CMK (cell line): ENCODE data around the gene LCA5.
"Not testable (repeated sequence)": the region's sequence is repeated elsewhere in the genome, so short reads cannot be mapped to it uniquely, and the experiment has no call there.

Experiments
- DNase-seq: peaks from one replicate; pipeline ENCODE4 v3.0.0-alpha.2; 2010; ENCODE audit warnings: low read depth

Gene LCA5

DNA sequence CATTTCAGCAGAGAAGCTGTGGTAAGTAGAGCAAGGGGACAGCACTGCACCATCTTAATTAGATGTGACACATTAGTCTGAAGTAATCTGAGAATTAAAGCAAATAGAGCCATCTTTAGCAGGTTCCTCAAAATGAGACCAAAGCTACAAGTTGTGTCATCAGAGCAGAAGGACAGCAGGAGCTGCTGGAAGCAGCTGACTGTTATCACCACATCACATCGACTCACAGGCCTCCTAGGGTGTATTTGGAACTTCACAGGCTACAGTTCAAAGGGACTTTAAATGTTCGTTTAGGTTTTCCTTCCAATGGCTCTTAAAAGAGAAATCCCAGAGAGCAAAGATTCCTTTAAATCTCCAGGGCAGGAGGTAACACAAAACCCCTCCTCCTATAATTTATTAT, 69.5 kb downstream of the LCA5 start:
- DNase-seq: no peak

DNA sequence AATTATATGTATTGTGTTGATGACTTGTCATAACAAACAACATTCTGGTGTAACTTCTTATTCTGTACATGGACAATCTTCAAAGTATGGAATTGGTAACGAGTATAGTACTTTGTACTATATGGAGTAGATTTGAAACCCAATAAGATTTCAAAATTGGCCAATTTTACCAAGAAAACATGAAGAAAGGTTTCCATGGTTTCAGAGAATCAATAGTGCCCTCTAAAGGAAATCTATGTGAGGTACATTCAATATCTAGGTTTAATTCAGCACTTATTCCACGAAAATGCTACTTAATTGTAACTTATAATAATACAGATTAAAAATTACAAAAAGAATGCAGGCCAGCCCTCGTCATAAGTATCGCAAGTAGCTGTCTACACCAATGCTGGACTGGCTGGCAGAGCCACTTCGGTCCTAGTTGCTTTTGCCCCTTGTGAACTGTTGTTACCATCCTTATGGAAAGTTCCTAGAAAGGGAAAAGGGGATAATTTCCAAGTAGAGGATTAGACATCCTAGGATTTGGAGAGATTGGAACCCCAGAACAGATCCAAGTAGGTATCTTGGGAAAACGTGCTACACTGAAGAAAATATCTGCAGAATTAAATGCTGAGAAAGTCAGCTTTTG, 70.9 kb downstream of the LCA5 start:
- DNase-seq: no peak

DNA sequence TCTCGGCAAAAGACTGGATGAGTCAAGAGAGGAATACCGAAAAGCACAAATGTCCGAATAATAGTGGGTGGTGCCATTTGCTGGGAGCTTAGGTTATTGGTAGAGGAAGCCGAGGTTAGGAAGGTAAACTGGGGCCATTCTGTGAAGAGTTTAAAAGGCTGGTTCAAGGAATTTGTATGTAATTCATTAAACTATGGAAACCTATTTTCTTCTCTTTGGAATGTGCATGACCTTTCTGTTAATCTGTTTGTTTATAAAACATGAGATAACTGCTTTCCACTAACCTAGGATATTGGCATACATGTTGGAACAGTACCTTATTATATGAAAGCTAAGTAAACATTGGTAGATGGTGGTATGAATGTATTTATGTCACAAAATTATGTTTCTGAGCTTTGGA, 71.8 kb downstream of the LCA5 start:
- DNase-seq: no peak

DNA sequence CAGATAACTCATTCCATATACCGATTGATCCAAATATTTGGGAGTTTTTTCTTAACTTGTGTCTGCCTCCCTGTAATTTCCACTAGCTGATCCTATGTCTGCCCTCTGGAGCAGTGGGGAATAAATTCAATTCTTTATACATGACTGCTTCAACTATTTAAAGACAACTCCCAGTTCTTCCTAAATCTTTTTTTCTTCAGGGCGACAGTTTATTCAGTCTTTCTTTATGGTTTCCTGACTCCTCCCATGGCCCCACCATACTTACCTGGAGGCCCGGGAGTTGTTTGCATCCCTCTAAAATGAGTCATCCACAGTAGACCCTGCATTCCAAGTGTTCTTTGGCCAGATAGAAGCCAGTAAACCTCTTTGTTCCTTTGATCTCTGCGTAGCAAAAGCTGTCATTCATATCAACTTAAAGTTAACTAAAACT, 73.6 kb downstream of the LCA5 start:
- no peak for DNase-seq

DNA sequence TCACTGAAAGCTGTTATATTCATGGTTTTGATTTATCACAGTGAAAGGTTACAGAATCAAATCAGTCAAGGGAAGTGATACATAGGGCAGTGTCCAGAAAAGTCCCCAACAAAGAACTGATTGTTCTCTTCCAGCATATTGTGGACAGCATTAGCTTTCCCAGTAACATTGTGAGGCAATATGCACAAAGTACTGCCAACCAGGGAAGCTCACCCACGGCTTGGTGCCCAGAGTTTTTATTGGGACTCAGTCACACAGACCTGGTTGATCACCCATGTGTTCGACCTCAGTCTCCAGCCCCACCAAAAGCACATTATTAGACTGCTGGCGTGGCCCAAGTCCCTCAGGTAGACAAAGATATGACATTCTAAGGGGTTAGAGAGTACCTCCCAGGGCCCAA, 76.0 kb downstream of the LCA5 start:
- no peak for DNase-seq

DNA sequence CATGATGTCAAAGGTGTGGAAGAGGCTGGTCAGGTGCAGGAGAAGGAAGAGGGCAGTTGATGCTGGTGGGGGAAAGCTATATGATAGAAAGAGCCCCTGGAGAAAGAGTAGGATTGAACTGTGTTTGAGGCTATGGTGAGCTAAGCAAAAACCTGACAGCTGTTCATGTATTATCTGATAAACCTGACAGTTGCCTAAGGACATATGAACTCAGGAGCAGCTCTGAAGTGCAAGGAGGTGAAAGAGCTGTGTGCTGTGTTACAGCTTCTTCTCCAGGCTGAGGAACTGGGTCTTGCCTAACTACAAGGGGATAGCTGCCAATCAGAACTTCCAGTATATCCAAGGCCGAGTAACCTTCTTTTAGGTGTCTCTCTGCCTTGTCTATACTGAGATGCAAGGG, 81.8 kb downstream of the LCA5 start:
- no peak for DNase-seq

DNA sequence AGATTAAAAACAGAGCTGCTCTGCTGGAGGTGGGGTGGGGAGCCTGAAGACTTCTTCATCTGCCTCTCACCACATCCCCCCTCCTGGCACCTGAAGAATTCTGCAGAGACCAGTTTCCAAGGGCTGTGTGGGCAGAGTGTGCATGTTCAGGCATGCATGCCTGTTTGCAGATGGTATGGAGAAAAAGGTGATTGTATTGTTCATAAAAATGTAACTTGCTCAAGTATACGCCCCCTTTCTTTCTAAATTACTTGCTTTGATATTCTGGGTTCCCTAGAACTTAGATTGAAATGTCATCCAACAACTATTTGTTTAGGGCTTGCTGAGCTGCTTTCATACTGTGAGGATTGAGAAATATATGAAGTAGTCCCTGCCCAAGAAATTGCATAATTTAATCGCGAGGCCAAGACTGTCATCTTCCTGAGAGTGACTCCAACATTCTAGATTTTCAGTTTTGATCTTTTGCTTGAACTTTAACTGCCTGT, 83.6 kb downstream of the LCA5 start:
- no peak for DNase-seq

DNA sequence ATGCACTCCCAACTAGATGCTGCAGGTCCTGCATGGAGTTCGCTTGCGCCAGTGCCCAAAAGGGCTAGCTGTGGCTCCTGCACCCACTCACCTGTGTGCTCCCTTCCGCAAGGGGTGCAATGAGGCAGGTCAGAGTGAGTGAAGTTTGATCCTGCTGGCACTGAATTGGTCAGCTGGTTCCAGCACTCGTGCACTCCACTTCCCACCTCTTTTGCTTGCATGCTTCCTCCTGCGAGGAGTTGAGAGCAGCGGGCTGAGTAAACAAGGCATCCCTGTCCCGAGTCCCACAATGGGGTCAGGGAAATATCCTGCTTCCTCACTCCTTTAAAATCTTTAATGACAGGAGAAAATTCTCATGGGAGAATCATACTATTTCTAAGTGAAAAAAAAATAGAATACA, 86.2 kb downstream of the LCA5 start:
- DNase-seq: no peak

DNA sequence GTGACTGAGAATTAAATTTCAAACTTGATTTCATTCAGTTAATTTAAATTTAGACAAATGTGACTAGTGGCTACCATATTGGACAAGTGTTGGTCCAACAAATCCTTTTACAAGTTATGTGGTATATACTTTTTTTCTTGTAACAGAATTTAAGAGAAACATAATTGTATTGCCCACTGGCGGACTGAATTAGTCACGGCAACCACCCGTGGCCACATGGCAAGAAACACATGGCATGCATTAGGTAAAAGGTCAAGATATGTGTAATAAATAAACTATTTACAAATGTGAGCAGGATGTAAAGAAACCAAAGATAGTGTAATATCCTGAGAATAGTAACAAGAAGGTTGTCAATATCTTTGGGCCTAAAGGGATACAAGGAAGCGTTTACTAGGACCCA, 91.2 kb downstream of the LCA5 start:
- DNase-seq: no peak

DNA sequence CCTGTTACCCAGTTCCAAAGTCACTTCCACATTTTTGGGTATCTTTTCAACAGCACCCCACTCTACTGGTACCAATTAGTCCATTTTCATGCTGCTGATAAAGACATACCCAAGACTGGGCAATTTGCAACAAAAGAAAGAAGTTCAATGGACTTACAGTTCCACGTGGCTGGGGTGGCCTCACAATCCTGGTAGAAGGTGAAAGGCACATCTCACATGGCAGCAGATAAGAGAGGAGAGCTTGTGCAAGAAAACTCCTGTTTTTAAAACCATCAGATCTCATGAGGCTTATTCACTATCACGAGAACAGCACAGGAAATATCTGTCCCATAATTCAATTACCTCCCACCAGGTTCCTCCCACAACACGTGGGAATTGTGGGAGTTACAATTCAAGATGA, 93.4 kb downstream of the LCA5 start:
- DNase-seq: not testable (repeated sequence)

DNA sequence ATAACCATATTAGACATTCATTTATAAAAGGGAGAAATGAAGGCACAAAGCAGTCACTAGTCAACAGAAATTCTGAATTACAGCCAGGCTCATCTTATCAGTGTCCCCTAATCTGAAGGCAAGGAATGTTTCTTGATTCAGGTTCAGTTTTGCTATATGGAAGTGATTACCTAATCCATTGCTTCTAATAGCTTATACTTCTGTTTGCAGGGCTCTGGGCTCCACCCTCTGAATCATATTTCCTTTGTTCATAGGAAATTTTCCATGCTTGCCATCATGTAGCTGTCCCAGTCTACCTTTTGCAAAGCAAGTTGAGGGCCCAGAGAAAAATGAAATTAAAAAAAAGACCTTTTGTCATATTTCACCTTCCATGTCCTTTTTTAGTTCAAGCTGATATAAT, 96.0 kb downstream of the LCA5 start:
- no peak for DNase-seq

DNA sequence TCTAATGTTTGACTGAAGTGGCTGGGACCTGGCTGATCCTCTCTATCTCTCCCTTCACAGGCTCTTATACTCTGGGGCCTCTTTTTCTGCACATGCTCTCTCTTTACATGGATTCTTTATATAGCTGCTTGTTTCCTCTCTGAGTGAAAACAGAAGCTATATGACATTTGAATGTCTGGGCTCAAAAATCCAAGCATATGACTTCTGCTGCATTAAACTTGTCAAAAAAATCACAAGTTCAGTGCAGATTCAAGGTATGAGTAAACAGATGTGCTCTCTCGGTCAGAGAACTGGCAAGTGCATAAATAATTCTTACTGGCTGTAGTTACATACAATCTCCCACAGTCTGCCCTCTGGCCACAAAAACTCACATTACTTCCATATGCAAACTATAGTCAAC, 96.6 kb downstream of the LCA5 start:
- no peak for DNase-seq

DNA sequence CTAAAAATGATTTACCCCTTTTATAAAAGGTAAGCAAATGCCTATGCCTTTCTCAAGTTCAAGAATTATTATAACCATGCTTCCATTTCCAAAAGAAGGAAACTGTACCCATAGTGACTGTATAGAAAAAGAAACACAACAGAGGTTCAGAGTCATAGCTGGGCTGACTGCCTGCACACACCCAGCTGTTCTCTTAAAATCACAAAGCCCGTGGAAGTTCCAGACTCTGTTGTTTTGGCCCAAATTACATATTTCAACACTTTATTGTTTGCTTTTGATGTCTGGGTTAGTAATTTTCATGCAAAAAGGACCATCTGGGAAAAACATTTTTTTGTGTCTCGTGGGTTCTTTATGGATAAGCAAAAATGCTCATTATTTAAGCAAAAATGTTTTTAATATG, 99.2 kb downstream of the LCA5 start:
- no peak for DNase-seq

DNA sequence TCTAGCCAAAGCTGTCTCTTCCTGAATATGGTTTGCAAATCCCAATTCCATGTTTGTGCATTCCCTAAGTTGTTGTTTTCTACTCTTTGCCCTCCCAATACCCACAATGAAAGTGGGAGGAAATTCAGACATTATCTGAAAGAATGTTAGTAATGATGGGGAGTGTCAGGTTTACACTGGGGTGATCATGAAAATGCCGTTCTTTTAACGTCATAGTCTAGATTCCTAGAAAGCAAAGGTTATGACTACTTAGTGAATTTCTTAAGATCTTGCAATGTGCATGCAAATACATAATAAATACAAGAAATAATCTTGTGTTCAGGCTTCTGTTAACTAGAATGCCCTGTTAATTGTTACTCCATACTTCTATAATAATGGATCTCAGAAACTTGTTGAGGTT, 101.0 kb downstream of the LCA5 start:
- DNase-seq: no peak

DNA sequence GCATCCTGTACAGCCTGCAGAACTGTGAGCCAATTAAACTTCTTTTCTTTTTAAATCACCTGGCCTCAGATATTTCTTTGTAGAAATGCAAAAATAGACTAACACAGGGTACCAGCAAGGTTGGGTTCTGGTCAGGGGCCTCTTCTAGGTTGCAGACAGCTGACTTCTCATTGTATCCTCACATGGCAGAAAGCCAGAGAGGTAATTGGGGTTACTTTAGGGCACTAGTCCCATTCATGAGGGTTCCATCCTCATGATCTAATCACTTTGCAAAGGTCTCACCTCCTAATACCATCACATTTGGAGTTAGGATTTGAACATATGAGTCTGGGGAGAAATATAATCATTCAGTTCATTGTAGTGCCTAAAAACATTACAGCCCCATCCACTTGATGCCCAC, 101.5 kb downstream of the LCA5 start:
- no peak for DNase-seq
